WTC11 (cell line): Measurements from ENCODE around the gene PIGX.

Experiments used
- ETV6 ChIP-seq: sonication (generic); formaldehyde crosslinking; IDR thresholded peaks from 2 replicates; pipeline ENCODE4 v1.8.1; 2022; ENCODE audit warnings: mild to moderate bottlenecking, missing genetic modification reagents
- JUN ChIP-seq: sonication (generic); formaldehyde crosslinking; IDR thresholded peaks from 2 replicates; pipeline ENCODE4 v1.8.0; 2023; ENCODE audit warnings: mild to moderate bottlenecking, missing genetic modification reagents
- MXD4 ChIP-seq: fragments of 250-450 bp; sonication (Bioruptor Pico); IDR thresholded peaks from 2 replicates; pipeline ENCODE4 v1.8.0; 2021; ENCODE audit warnings: mild to moderate bottlenecking, moderate library complexity, borderline replicate concordance
- SMAD3 ChIP-seq: sonication (generic); formaldehyde crosslinking; IDR thresholded peaks from 2 replicates; pipeline ENCODE4 v1.8.0; 2022; ENCODE audit warnings: missing genetic modification reagents, mild to moderate bottlenecking, borderline replicate concordance
- TEAD4 ChIP-seq: sonication (generic); formaldehyde crosslinking; IDR thresholded peaks from 2 replicates; pipeline ENCODE4 v1.8.0; 2022; ENCODE audit warnings: mild to moderate bottlenecking, missing genetic modification reagents
- TF ChIP-seq, protein P1 (sequence below): fragments of 200-600 bp; IDR thresholded peaks from 2 replicates; pipeline ENCODE4 v1.8.0; 2022; ENCODE audit warnings: antibody characterized with exemption
- TF ChIP-seq, protein P2 (sequence below): sonication (generic); formaldehyde crosslinking; IDR thresholded peaks from 2 replicates; pipeline ENCODE4 v1.8.0; 2022; ENCODE audit warnings: mild to moderate bottlenecking, missing genetic modification reagents

DNA sequence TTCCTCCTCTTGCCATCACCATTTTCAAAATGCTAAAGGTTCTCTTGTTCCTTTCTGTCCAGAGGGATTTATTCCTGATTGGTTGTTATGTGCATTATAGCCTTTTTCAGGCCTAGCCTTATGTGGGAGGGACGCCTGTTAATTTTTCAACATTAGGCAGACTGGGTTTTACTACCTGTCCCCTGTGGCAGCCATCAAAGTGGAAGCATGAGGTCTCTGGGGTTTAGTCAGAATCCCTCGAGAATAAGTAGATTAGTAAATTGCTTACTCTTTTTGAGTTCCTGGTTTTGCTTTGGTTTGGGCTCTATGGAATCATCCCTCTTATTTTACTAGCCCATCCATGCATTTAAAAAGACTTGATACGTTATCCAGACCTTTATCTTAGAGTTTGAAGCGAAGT, 59.9 kb downstream of the PIGX start:
- TF ChIP-seq ETV6 (CRISPR knock-in tag): no peak
- TF ChIP-seq SMAD3 (CRISPR knock-in tag): no peak
- TF ChIP-seq, protein P1, sequence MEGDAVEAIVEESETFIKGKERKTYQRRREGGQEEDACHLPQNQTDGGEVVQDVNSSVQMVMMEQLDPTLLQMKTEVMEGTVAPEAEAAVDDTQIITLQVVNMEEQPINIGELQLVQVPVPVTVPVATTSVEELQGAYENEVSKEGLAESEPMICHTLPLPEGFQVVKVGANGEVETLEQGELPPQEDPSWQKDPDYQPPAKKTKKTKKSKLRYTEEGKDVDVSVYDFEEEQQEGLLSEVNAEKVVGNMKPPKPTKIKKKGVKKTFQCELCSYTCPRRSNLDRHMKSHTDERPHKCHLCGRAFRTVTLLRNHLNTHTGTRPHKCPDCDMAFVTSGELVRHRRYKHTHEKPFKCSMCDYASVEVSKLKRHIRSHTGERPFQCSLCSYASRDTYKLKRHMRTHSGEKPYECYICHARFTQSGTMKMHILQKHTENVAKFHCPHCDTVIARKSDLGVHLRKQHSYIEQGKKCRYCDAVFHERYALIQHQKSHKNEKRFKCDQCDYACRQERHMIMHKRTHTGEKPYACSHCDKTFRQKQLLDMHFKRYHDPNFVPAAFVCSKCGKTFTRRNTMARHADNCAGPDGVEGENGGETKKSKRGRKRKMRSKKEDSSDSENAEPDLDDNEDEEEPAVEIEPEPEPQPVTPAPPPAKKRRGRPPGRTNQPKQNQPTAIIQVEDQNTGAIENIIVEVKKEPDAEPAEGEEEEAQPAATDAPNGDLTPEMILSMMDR: no peak
- no peak for TF ChIP-seq TEAD4
- no peak for TF ChIP-seq JUN (CRISPR knock-in tag)
- TF ChIP-seq MXD4 (CRISPR knock-in tag): no peak
- TF ChIP-seq, protein P2, sequence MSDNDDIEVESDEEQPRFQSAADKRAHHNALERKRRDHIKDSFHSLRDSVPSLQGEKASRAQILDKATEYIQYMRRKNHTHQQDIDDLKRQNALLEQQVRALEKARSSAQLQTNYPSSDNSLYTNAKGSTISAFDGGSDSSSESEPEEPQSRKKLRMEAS (CRISPR knock-in tag): no peak
